Measurements from ENCODE around the gene DAGLB. TPM values are rescaled to one million over a fixed set of nuclear protein-coding genes. Genes with fewer than 3 reads are reported as not detected.

The DAGLB gene
- polyA plus RNA-seq, 10 donors, result 9.7 to 13.9 (median 11.0) TPM

GRCh38 chr7:6376820-6377219 lies 70.9 kb downstream of the DAGLB start:
- no peak for DNase-seq

GRCh38 chr7:6375348-6376101 lies 72.2 kb downstream of the DAGLB start:
- peak in 1 of 3 donors; percentile 64 for DNase-seq

GRCh38 chr7:6367701-6368211 lies 80.0 kb downstream of the DAGLB start:
- DNase-seq, result peak in 1 of 3 donors; percentile 30

- no peak for DNase-seq
Observed at GRCh38 chr7:6365451-6365850, 82.3 kb downstream of the DAGLB start.

- no peak for DNase-seq
Observed at GRCh38 chr7:6360841-6361240, 86.9 kb downstream of the DAGLB start.

- DNase-seq, result no peak
Observed at GRCh38 chr7:6359734-6360133, 88.0 kb downstream of the DAGLB start.

Other genes with a start within 250 kb of the DAGLB start
- 10 to 100 TPM; 28.9 to 46.4 (median 32.9) TPM for gene CYTH3, start 175.3 kb downstream of the DAGLB start, polyA plus RNA-seq (ENCODE audit: insufficient read length in 10 of 10)
- 10 to 100 TPM; 18.0 to 22.0 (median 19.1) TPM for gene FAM220A, start 99.0 kb downstream of the DAGLB start, polyA plus RNA-seq (ENCODE audit: insufficient read length in 10 of 10)
- 100 to 1,000 TPM; 149 to 197 (median 180) TPM for gene RAC1, start 73.4 kb downstream of the DAGLB start, polyA plus RNA-seq (ENCODE audit: insufficient read length in 10 of 10)
- 100 to 1,000 TPM; 183 to 234 (median 207) TPM for gene KDELR2, start 36.2 kb upstream of the DAGLB start, polyA plus RNA-seq (ENCODE audit: insufficient read length in 10 of 10)
- under 1 TPM; 0.07 to 0.25 (median 0.15) TPM for gene GRID2IP, start 103.5 kb upstream of the DAGLB start, polyA plus RNA-seq (ENCODE audit: insufficient read length in 10 of 10)
- gene ZDHHC4, start 129.5 kb upstream of the DAGLB start, polyA plus RNA-seq (ENCODE audit: insufficient read length in 10 of 10), result 10 to 100 TPM; 42.1 to 57.9 (median 45.7) TPM
- 10 to 100 TPM; 16.9 to 27.9 (median 21.1) TPM for gene INTS15, start 142.1 kb upstream of the DAGLB start, polyA plus RNA-seq (ENCODE audit: insufficient read length in 10 of 10)
- 10 to 100 TPM; 11.5 to 16.5 (median 14.5) TPM for gene ZNF853, start 167.7 kb upstream of the DAGLB start, polyA plus RNA-seq (ENCODE audit: insufficient read length in 10 of 10)
- 10 to 100 TPM; 19.1 to 32.9 (median 24.2) TPM for gene ZNF316, start 189.4 kb upstream of the DAGLB start, polyA plus RNA-seq (ENCODE audit: insufficient read length in 10 of 10)